ENCODE measurements around the gene TRIM7. TPM values are rescaled to one million over a fixed set of nuclear protein-coding genes. Genes with fewer than 3 reads are reported as not detected.

The TRIM7 gene
- total RNA-seq, 1 experiment from 2014 or later, result 28.1 TPM

- H3K9me2 ChIP-seq (replicated peaks; ENCODE audit: low read length), result no peaks in the 10 kb centered on the region
- H3K4me3 ChIP-seq (ENCODE audit: low read length), result peak overlapping the region; percentile 89
- H4K20me1 ChIP-seq (ENCODE audit: low read length), result no peaks in the 10 kb centered on the region
- TF ChIP-seq EZH2 (IDR thresholded peaks at IDR 0.05; ENCODE audit: low read length, unreplicated experiment), result no peak
- TF ChIP-seq CTCF (conservative IDR thresholded peaks at IDR 0.05; ENCODE audit: low read depth, low read length), result peak; percentile 47
- H3K79me2 ChIP-seq (ENCODE audit: low read length), result no peaks in the 10 kb centered on the region
- H3K27me3 ChIP-seq (ENCODE audit: low read length), result no peaks in the 10 kb centered on the region
- no peaks in the 10 kb centered on the region for H3K36me3 ChIP-seq (ENCODE audit: low read depth, low read length)
- TSS peak; percentile 81 for BruUV-seq (replicated peaks)
- H3K4me1 ChIP-seq (ENCODE audit: insufficient read depth, low read length), result peaks cover 14% of the 10 kb centered on the region
- peak overlapping the region; percentile 51 for H3K27ac ChIP-seq (ENCODE audit: low read length)
- peaks cover 4% of the 10 kb centered on the region for H3F3A ChIP-seq (ENCODE audit: low read length, unreplicated experiment)
- H3K9ac ChIP-seq (ENCODE audit: low read length), result peak overlapping the region; percentile 52
- H2AFZ ChIP-seq (ENCODE audit: low read length), result peak overlapping the region; percentile 63
- intact Hi-C loops (cut with micrococcal nuclease), result loop anchor here (1.0 kb wide), 3 partner anchors 20 to 35 kb away; no protein-coding TSS in a partner anchor
- CTCF ChIA-PET, result interaction anchor here (1.1 kb wide), 1 partner anchor 20 kb away, joined by 7 read pairs; no protein-coding TSS in a partner anchor
- no peaks in the 10 kb centered on the region for H3K9me3 ChIP-seq (ENCODE audit: low read length)
- POLR2A ChIA-PET (ENCODE audit: unreplicated experiment), result interaction anchor here (0.5 to 0.6 kb wide), 2 partner anchors 56 to 335 kb away, joined by 4 to 6 read pairs; partner anchors contain the start of gene RACK1
- peak; percentile 93 for DNase-seq
- peak overlapping the region; percentile 96 for H3K4me2 ChIP-seq (ENCODE audit: low read length)
- ATAC-seq, result peak; percentile 14
Measured at GRCh38 chr5:181187500-181188213, 17.3 kb downstream of the TRIM7 start.

- Histone ChIP-seq H4K20me1 (ENCODE audit: low read length) (no peaks in the 10 kb centered on the region), H3F3A (ENCODE audit: low read length, unreplicated experiment) (no peaks in the 10 kb centered on the region), H3K27ac (ENCODE audit: low read length) (peak overlapping the region; percentile 51), H3K4me1 (ENCODE audit: insufficient read depth, low read length) (peaks cover 11% of the 10 kb centered on the region), H3K9me2 (replicated peaks; ENCODE audit: low read length) (no peaks in the 10 kb centered on the region), H3K9ac (ENCODE audit: low read length) (peak overlapping the region; percentile 52), H3K36me3 (ENCODE audit: low read depth, low read length) (no peaks in the 10 kb centered on the region), H3K4me3 (ENCODE audit: low read length) (peak overlapping the region; percentile 89), H3K9me3 (ENCODE audit: low read length) (no peaks in the 10 kb centered on the region), H3K27me3 (ENCODE audit: low read length) (no peaks in the 10 kb centered on the region), H2AFZ (ENCODE audit: low read length) (peak overlapping the region; percentile 59), H3K79me2 (ENCODE audit: low read length) (no peaks in the 10 kb centered on the region), H3K4me2 (ENCODE audit: low read length) (peak overlapping the region; percentile 96)
- DNase-seq, result peak; percentile 53
- CTCF ChIA-PET, result no interaction called here
- ATAC-seq, result no peak
- intact Hi-C loops (cut with micrococcal nuclease), result loop anchor here (1.0 kb wide), 2 partner anchors 31 to 35 kb away; no protein-coding TSS in a partner anchor
- no peak for TF ChIP-seq CTCF (conservative IDR thresholded peaks at IDR 0.05; ENCODE audit: low read depth, low read length)
- POLR2A ChIA-PET (ENCODE audit: unreplicated experiment), result no interaction called here
- no TSS peak for BruUV-seq (replicated peaks)
Measured at GRCh38 chr5:181186986-181187499, 18.0 kb downstream of the TRIM7 start.

- H3K79me2 ChIP-seq (ENCODE audit: low read length), result no peaks in the 10 kb centered on the region
- no peak overlapping the region for H3K27ac ChIP-seq (ENCODE audit: low read length)
- no peak for DNase-seq
- no TSS peak for BruUV-seq (replicated peaks)
- intact Hi-C loops (cut with micrococcal nuclease), result no loop called here
- CTCF ChIA-PET, result no interaction called here
- no peak for TF ChIP-seq EZH2 (IDR thresholded peaks at IDR 0.05; ENCODE audit: low read length, unreplicated experiment)
- TF ChIP-seq EZH2phosphoT487 (IDR thresholded peaks at IDR 0.05; ENCODE audit: borderline replicate concordance, low read length), result no peak
- TF ChIP-seq CTCF (conservative IDR thresholded peaks at IDR 0.05; ENCODE audit: low read depth, low read length), result no peak
- H2AFZ ChIP-seq (ENCODE audit: low read length), result no peak overlapping the region
- no peaks in the 10 kb centered on the region for H3K9me2 ChIP-seq (replicated peaks; ENCODE audit: low read length)
- no peak overlapping the region for H3K9ac ChIP-seq (ENCODE audit: low read length)
- no peak overlapping the region for H3K4me2 ChIP-seq (ENCODE audit: low read length)
- H3K27me3 ChIP-seq (ENCODE audit: low read length), result no peaks in the 10 kb centered on the region
- no peaks in the 10 kb centered on the region for H4K20me1 ChIP-seq (ENCODE audit: low read length)
- no peak overlapping the region for H3K4me3 ChIP-seq (ENCODE audit: low read length)
- H3K36me3 ChIP-seq (ENCODE audit: low read depth, low read length), result no peaks in the 10 kb centered on the region
- H3K4me1 ChIP-seq (ENCODE audit: insufficient read depth, low read length), result peaks cover 12% of the 10 kb centered on the region
- H3K9me3 ChIP-seq (ENCODE audit: low read length), result no peaks in the 10 kb centered on the region
- POLR2A ChIA-PET (ENCODE audit: unreplicated experiment), result no interaction called here
- no peaks in the 10 kb centered on the region for H3F3A ChIP-seq (ENCODE audit: low read length, unreplicated experiment)
- no peak for ATAC-seq
Measured at GRCh38 chr5:181186022-181186421, 19.0 kb downstream of the TRIM7 start.
